ENCODE data around the gene REV1.

REV1 gene

DNA sequence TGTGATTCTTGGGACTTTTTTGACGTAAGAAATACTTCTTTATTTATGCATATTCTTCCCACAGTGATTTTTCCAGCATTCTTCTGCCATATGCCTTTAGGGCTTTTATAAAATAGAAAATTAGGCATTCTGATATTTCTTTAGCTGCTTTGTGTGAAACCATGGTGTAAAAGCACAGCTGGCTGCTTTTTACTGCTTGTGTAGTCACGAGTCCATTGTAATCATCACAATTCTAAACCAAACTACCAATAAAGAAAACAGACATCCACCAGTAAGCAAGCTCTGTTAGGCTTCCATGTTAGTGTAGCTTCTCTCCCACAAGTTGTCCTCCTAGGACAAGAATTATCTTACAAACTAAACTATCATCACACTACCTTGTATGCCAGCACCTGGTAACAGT is 90.0 kb downstream of the REV1 start:
- TF ChIP-seq TAF1 (IDR thresholded peaks at IDR 0.05; ENCODE audit: borderline replicate concordance, insufficient read depth, low read length), result no peak
- TF ChIP-seq, protein P1, sequence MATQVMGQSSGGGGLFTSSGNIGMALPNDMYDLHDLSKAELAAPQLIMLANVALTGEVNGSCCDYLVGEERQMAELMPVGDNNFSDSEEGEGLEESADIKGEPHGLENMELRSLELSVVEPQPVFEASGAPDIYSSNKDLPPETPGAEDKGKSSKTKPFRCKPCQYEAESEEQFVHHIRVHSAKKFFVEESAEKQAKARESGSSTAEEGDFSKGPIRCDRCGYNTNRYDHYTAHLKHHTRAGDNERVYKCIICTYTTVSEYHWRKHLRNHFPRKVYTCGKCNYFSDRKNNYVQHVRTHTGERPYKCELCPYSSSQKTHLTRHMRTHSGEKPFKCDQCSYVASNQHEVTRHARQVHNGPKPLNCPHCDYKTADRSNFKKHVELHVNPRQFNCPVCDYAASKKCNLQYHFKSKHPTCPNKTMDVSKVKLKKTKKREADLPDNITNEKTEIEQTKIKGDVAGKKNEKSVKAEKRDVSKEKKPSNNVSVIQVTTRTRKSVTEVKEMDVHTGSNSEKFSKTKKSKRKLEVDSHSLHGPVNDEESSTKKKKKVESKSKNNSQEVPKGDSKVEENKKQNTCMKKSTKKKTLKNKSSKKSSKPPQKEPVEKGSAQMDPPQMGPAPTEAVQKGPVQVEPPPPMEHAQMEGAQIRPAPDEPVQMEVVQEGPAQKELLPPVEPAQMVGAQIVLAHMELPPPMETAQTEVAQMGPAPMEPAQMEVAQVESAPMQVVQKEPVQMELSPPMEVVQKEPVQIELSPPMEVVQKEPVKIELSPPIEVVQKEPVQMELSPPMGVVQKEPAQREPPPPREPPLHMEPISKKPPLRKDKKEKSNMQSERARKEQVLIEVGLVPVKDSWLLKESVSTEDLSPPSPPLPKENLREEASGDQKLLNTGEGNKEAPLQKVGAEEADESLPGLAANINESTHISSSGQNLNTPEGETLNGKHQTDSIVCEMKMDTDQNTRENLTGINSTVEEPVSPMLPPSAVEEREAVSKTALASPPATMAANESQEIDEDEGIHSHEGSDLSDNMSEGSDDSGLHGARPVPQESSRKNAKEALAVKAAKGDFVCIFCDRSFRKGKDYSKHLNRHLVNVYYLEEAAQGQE (IDR thresholded peaks at IDR 0.05; ENCODE audit: insufficient read depth in 1 of 2, low read depth in 2 of 2, low read length in 2 of 2), result no peak
- TF ChIP-seq POLR2AphosphoS5 (IDR thresholded peaks at IDR 0.05; ENCODE audit: low read depth, low read length), result no peak
- no peak for TF ChIP-seq FOXP2 (optimal IDR thresholded peaks at IDR 0.05; ENCODE audit: borderline replicate concordance, extremely low read depth, extremely low read length, insufficient read depth)
- no peak for TF ChIP-seq SIN3A (IDR thresholded peaks at IDR 0.05; ENCODE audit: borderline replicate concordance, insufficient read depth, low read length)

DNA sequence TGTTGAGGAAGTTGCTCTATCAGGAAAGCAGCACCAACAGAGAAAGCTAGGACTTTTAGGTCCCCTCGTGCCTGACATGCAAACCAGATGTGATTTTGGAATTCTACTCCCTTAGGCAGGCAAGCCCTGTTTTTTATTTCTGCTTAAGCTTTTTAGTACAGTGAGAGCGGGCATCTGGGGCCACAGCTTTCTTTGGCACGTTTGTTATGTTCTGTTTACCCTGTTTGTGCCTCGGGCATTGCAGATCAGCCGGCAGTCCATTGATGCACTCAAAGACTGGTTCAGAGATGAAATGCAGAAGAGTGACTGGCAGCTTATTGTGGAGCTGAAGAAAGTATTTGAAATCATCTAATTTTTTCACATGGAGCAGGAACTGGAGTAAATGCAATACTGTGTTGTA is 90.8 kb downstream of the REV1 start:
- TF ChIP-seq SIN3A (IDR thresholded peaks at IDR 0.05; ENCODE audit: borderline replicate concordance, insufficient read depth, low read length) (no peak), POLR2AphosphoS5 (IDR thresholded peaks at IDR 0.05; ENCODE audit: low read depth, low read length) (no peak), FOXP2 (optimal IDR thresholded peaks at IDR 0.05; ENCODE audit: borderline replicate concordance, extremely low read depth, extremely low read length, insufficient read depth) (no peak), TAF1 (IDR thresholded peaks at IDR 0.05; ENCODE audit: borderline replicate concordance, insufficient read depth, low read length) (no peak)
- TF ChIP-seq, protein P1 (IDR thresholded peaks at IDR 0.05; ENCODE audit: insufficient read depth in 1 of 2, low read depth in 2 of 2, low read length in 2 of 2), result no peak

DNA sequence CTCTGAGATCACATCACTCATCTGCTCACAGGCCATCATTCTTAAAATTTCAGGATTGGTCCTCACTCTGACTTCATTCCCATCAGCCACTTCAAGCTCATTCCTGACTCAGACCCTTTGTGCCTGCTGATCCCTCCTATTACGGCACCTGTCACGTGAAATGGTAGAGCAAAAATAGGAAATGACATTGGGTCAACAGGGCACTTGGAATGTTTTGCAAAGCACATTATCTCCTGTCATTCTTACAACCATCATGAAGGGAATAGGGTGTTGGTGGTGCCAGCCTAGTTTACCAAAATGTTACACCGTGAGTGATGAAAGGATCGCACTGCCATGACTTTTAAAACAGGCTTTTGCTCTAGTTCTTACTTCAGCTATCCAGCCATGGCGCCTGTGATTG is 91.5 kb downstream of the REV1 start:
- no peak for TF ChIP-seq POLR2AphosphoS5 (IDR thresholded peaks at IDR 0.05; ENCODE audit: low read depth, low read length)
- no peak for TF ChIP-seq SIN3A (IDR thresholded peaks at IDR 0.05; ENCODE audit: borderline replicate concordance, insufficient read depth, low read length)
- TF ChIP-seq FOXP2 (optimal IDR thresholded peaks at IDR 0.05; ENCODE audit: borderline replicate concordance, extremely low read depth, extremely low read length, insufficient read depth), result no peak
- no peak for TF ChIP-seq TAF1 (IDR thresholded peaks at IDR 0.05; ENCODE audit: borderline replicate concordance, insufficient read depth, low read length)
- TF ChIP-seq, protein P1 (IDR thresholded peaks at IDR 0.05; ENCODE audit: insufficient read depth in 1 of 2, low read depth in 2 of 2, low read length in 2 of 2), result no peak

DNA sequence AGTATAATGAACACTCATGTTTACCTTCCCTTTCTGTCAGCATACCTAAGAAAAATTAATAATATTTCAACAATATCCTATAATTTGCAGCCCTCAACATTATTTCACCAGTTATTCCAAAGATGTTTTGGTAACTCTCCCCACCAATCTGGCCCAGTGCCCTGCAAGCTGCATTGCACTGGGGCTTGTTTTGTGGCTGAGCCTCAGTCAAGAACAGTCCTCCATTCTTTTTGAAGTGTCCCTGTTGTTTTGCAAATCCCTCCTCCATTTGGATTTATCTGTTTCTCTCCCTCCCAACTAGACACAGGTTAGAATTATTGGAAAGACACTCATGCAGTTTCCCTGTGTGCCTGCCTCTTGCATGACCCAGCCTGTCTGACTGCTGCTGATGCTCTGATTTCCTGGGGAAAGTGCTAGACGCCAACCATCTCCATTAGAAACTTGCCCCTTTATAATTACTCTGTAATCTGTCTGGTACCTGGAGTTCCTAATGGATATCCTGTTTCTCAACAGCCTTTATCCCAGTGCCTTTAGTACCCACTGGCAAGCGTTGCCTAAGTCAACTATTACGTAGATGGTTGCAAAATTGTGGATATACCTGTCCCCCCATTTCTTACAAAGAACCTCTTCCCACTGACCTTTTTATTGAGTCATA is 92.4 kb downstream of the REV1 start:
- TF ChIP-seq TAF1 (IDR thresholded peaks at IDR 0.05; ENCODE audit: borderline replicate concordance, insufficient read depth, low read length), result no peak
- TF ChIP-seq, protein P1 (IDR thresholded peaks at IDR 0.05; ENCODE audit: insufficient read depth in 1 of 2, low read depth in 2 of 2, low read length in 2 of 2), result no peak
- no peak for TF ChIP-seq SIN3A (IDR thresholded peaks at IDR 0.05; ENCODE audit: borderline replicate concordance, insufficient read depth, low read length)
- TF ChIP-seq FOXP2 (optimal IDR thresholded peaks at IDR 0.05; ENCODE audit: borderline replicate concordance, extremely low read depth, extremely low read length, insufficient read depth), result no peak
- TF ChIP-seq POLR2AphosphoS5 (IDR thresholded peaks at IDR 0.05; ENCODE audit: low read depth, low read length), result no peak
